ENCODE measurements around the gene PLPP7. TPM values are rescaled to one million over a fixed set of nuclear protein-coding genes. Genes with fewer than 3 reads are reported as not detected.

The PLPP7 gene
- polyA plus RNA-seq, 2 of the 4 experiments (the other 2 are of a cell fraction): 0.08 TPM; not detected in 1

- FAIRE-seq (no peak), ATAC-seq (no peak; a peak in 2 of 6 replicates), DNase-seq (ENCODE audit: low read depth in 1 of 2, low spot score in 1 of 2) (no peak)
- H3K27ac ChIP-seq: no peak overlapping the region
- H3K4me1 ChIP-seq: peaks cover 8% of the 10 kb centered on the region
- 85% methylated on average over 14 of the region's 14 CpGs for WGBS (ENCODE audit: missing lambda C conversion rate)
- POLR2A ChIA-PET: no interaction called here
- CTCF ChIA-PET: interaction anchor here (1.1 kb wide), 1 partner anchor 82 kb away, joined by 4 read pairs; no protein-coding TSS in a partner anchor
- H3K4me3 ChIP-seq: no peak overlapping the region
- no peak overlapping the region for H3K4me2 ChIP-seq
- TF ChIP-seq CTCF (IDR thresholded peaks at IDR 0.05) (no peak), TFCP2L1 (CRISPR knock-in tag; IDR thresholded peaks at IDR 0.05) (no peak), JUNB (IDR thresholded peaks at IDR 0.05) (no peak), CEBPB (IDR thresholded peaks at IDR 0.05) (no peak), BCL3 (IDR thresholded peaks at IDR 0.05) (no peak), NFE2L2 (conservative IDR thresholded peaks at IDR 0.05; ENCODE audit: low read length) (no peak), CHD4 (IDR thresholded peaks at IDR 0.05; ENCODE audit: borderline replicate concordance) (no peak), TP53 (CRISPR knock-in tag; IDR thresholded peaks at IDR 0.05) (no peak), HDAC2 (IDR thresholded peaks at IDR 0.05) (no peak), RFX5 (IDR thresholded peaks at IDR 0.05) (no peak)
- no peaks in the 10 kb centered on the region for H3K9me3 ChIP-seq
Measured at GRCh38 chr9:131253891-131254491, 35.5 kb upstream of the PLPP7 start.

GRCh38 chr9:131254626-131255025, 34.9 kb upstream of the PLPP7 start:
- POLR2A ChIA-PET: no interaction called here
- no peak overlapping the region for H3K4me3 ChIP-seq
- ATAC-seq (no peak), FAIRE-seq (no peak), DNase-seq (ENCODE audit: low read depth in 1 of 2, low spot score in 1 of 2) (no peak)
- H3K9me3 ChIP-seq: no peaks in the 10 kb centered on the region
- H3K4me1 ChIP-seq: peaks cover 8% of the 10 kb centered on the region
- H3K4me2 ChIP-seq: no peak overlapping the region
- TF ChIP-seq RCOR1 (IDR thresholded peaks at IDR 0.05; ENCODE audit: low read depth, low read length) (no peak), HOXB5 (CRISPR knock-in tag; IDR thresholded peaks at IDR 0.05) (no peak), TFCP2L1 (CRISPR knock-in tag; IDR thresholded peaks at IDR 0.05) (no peak), CBX8 (IDR thresholded peaks at IDR 0.05) (no peak), RFX5 (IDR thresholded peaks at IDR 0.05) (no peak), CBX2 (IDR thresholded peaks at IDR 0.05; ENCODE audit: borderline replicate concordance, low read depth) (no peak), ZC3H11A (IDR thresholded peaks at IDR 0.05) (no peak), CTCF (IDR thresholded peaks at IDR 0.05) (no peak), KDM5A (IDR thresholded peaks at IDR 0.05) (no peak), RARB (CRISPR knock-in tag; IDR thresholded peaks at IDR 0.05) (no peak), PHF8 (IDR thresholded peaks at IDR 0.05; ENCODE audit: borderline replicate concordance, low read depth) (no peak), EP300 (IDR thresholded peaks at IDR 0.05) (no peak), PBX3 (IDR thresholded peaks at IDR 0.05) (no peak), E2F6 (IDR thresholded peaks at IDR 0.05; ENCODE audit: borderline replicate concordance, low read depth) (no peak)
- no peak overlapping the region for H3K27ac ChIP-seq
- CTCF ChIA-PET: interaction anchor here (1.2 kb wide), 1 partner anchor 43 kb away, joined by 6 read pairs; no protein-coding TSS in a partner anchor
- WGBS (ENCODE audit: missing lambda C conversion rate): 89% methylated on average over 14 of the region's 14 CpGs

Measured in A549 (cell line).